Measurements from ENCODE around the gene HOXC9. TPM values are rescaled to one million over a fixed set of nuclear protein-coding genes. Genes with fewer than 3 reads are reported as not detected.

The HOXC9 gene
- total RNA-seq, 1 donor from 2014 or later: 0.28 TPM

DNA sequence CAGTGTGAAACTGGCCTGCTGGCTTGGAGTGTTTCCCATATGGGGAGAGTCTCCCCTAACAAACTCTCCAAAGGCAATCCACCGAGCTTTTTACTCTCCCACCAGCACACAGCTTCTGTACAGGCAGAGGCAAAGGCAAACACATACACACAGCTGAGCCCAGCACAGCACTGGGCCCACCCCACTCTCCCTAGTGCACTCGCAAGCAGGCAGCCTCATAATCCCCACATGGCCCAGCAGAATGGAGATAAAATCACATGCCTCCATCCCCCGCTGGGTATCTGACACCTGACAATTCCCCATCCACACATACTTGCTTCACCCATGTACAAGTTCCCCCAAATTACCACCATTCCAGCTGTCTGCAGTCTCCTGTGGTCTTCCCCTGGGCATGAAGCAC is 41.8 kb upstream of the HOXC9 start:
- Mint-ChIP-seq H3K36me3 (ENCODE audit: low read depth, unreplicated experiment) (peaks cover 5% of the 10 kb centered on the region), H3K4me3 (ENCODE audit: unreplicated experiment) (no peak overlapping the region), H3K27ac (ENCODE audit: unreplicated experiment) (no peak overlapping the region), H3K9me3 (ENCODE audit: unreplicated experiment) (no peaks in the 10 kb centered on the region), H3K4me1 (ENCODE audit: unreplicated experiment) (peaks cover 20% of the 10 kb centered on the region), H3K27me3 (ENCODE audit: unreplicated experiment) (peaks cover 67% of the 10 kb centered on the region)
- DNase-seq (ENCODE audit: low spot score): no peak
- TF ChIP-seq, protein P1, sequence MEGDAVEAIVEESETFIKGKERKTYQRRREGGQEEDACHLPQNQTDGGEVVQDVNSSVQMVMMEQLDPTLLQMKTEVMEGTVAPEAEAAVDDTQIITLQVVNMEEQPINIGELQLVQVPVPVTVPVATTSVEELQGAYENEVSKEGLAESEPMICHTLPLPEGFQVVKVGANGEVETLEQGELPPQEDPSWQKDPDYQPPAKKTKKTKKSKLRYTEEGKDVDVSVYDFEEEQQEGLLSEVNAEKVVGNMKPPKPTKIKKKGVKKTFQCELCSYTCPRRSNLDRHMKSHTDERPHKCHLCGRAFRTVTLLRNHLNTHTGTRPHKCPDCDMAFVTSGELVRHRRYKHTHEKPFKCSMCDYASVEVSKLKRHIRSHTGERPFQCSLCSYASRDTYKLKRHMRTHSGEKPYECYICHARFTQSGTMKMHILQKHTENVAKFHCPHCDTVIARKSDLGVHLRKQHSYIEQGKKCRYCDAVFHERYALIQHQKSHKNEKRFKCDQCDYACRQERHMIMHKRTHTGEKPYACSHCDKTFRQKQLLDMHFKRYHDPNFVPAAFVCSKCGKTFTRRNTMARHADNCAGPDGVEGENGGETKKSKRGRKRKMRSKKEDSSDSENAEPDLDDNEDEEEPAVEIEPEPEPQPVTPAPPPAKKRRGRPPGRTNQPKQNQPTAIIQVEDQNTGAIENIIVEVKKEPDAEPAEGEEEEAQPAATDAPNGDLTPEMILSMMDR (IDR thresholded peaks at IDR 0.05; ENCODE audit: unreplicated experiment): no peak

- no peak for DNase-seq (ENCODE audit: low spot score)
- H3K9me3 Mint-ChIP-seq (ENCODE audit: unreplicated experiment): no peaks in the 10 kb centered on the region
- H3K4me1 Mint-ChIP-seq (ENCODE audit: unreplicated experiment): peaks cover 21% of the 10 kb centered on the region
- no peak overlapping the region for H3K4me3 Mint-ChIP-seq (ENCODE audit: unreplicated experiment)
- H3K36me3 Mint-ChIP-seq (ENCODE audit: low read depth, unreplicated experiment): no peaks in the 10 kb centered on the region
- TF ChIP-seq, protein P1 (IDR thresholded peaks at IDR 0.05; ENCODE audit: unreplicated experiment): no peak
- peaks cover 64% of the 10 kb centered on the region for H3K27me3 Mint-ChIP-seq (ENCODE audit: unreplicated experiment)
- H3K27ac Mint-ChIP-seq (ENCODE audit: unreplicated experiment): no peak overlapping the region
Observed at GRCh38 chr12:53959314-53959713, 40.6 kb upstream of the HOXC9 start.

GRCh38 chr12:53960187-53961024 is 39.6 kb upstream of the HOXC9 start:
- TF ChIP-seq, protein P1 (IDR thresholded peaks at IDR 0.05; ENCODE audit: unreplicated experiment): no peak
- Mint-ChIP-seq H3K27me3 (ENCODE audit: unreplicated experiment) (peaks cover 60% of the 10 kb centered on the region), H3K36me3 (ENCODE audit: low read depth, unreplicated experiment) (no peaks in the 10 kb centered on the region), H3K27ac (ENCODE audit: unreplicated experiment) (no peak overlapping the region), H3K4me3 (ENCODE audit: unreplicated experiment) (peak overlapping the region; percentile 65), H3K9me3 (ENCODE audit: unreplicated experiment) (no peaks in the 10 kb centered on the region), H3K4me1 (ENCODE audit: unreplicated experiment) (peaks cover 29% of the 10 kb centered on the region)
- no peak for DNase-seq (ENCODE audit: low spot score)

DNA sequence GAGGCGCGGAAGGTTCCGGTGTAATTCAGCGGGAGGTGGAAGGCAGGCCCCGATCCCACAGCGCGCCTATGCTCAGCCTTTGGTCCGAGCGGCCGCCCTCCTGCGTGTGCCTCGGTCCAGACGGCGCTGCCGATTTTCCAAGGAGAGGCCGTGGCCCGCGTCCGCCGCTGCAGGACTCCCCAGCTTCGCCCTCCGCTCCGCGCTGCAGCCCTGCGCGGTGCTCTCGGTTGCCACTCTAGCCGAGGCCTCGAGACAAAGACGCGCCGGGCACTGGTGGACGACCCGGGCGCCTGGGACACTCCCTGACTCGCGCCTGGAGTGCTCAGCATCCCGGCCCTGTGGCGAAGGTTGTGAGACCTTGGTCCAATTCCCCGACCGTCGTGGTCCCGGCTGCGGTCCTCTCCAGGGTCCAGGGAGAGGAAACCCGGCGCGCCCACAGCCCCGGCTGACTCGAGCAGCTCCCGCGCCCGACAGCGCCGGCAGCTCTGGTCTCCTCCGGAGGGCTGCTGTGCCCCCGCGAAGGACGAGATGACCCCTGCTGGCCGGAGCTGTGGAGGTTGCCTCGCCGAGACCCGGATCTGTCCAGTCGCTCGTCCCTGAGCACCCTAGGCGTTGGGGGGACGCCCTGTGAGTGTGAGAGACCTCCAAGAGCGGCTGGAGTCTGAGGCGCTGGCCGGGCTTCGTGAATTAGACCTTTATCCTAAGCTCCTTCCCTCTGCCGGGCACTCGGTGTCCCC is 38.8 kb upstream of the HOXC9 start:
- TF ChIP-seq, protein P1 (IDR thresholded peaks at IDR 0.05; ENCODE audit: unreplicated experiment): no peak
- Mint-ChIP-seq H3K27me3 (ENCODE audit: unreplicated experiment) (peaks cover 62% of the 10 kb centered on the region), H3K27ac (ENCODE audit: unreplicated experiment) (no peak overlapping the region), H3K4me3 (ENCODE audit: unreplicated experiment) (no peak overlapping the region), H3K9me3 (ENCODE audit: unreplicated experiment) (no peaks in the 10 kb centered on the region), H3K36me3 (ENCODE audit: low read depth, unreplicated experiment) (no peaks in the 10 kb centered on the region), H3K4me1 (ENCODE audit: unreplicated experiment) (peaks cover 32% of the 10 kb centered on the region)
- peak; percentile 77 for DNase-seq (ENCODE audit: low spot score)

- DNase-seq (ENCODE audit: low spot score): no peak
- Mint-ChIP-seq H3K27me3 (ENCODE audit: unreplicated experiment) (peaks cover 57% of the 10 kb centered on the region), H3K36me3 (ENCODE audit: low read depth, unreplicated experiment) (no peaks in the 10 kb centered on the region), H3K27ac (ENCODE audit: unreplicated experiment) (no peak overlapping the region), H3K4me1 (ENCODE audit: unreplicated experiment) (peaks cover 38% of the 10 kb centered on the region), H3K4me3 (ENCODE audit: unreplicated experiment) (no peak overlapping the region), H3K9me3 (ENCODE audit: unreplicated experiment) (no peaks in the 10 kb centered on the region)
- TF ChIP-seq, protein P1 (IDR thresholded peaks at IDR 0.05; ENCODE audit: unreplicated experiment): no peak
Observed at GRCh38 chr12:53963005-53963404, 37.0 kb upstream of the HOXC9 start.
